ENCODE results near the gene ARHGEF5.
"Not testable (repeated sequence)": the region's sequence is repeated elsewhere in the genome, so short reads cannot be mapped to it uniquely, and the experiment has no call there.

Gene ARHGEF5

GRCh38 chr7:144384071-144384470 is 28.9 kb downstream of the ARHGEF5 start:
- no peak for DNase-seq (ENCODE audit: low read depth in 2 of 2)

GRCh38 chr7:144384555-144385245 is 29.5 kb downstream of the ARHGEF5 start:
- peak; percentile 23 to 53 for DNase-seq (ENCODE audit: low read depth in 2 of 2)

DNA sequence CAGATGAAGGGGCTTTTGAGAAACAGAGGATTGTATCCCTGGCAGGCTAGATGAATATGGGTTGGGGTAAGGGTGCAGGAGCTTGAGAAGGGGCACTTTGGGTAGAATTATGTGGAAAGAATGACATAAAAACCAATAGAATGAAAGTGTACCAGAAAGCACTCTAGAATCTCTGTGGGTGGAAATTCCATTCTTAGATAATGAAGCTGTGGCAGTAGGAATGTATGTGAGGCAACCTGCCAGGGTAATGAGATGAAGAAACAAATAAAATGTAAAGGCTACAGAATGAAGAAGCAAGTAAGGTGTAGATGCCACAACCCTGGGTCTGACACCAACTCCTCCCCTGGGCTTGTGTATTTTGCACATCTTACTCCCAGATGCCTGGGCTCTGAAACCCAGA is 31.5 kb downstream of the ARHGEF5 start:
- no peak for DNase-seq (ENCODE audit: low read depth in 2 of 2)

DNA sequence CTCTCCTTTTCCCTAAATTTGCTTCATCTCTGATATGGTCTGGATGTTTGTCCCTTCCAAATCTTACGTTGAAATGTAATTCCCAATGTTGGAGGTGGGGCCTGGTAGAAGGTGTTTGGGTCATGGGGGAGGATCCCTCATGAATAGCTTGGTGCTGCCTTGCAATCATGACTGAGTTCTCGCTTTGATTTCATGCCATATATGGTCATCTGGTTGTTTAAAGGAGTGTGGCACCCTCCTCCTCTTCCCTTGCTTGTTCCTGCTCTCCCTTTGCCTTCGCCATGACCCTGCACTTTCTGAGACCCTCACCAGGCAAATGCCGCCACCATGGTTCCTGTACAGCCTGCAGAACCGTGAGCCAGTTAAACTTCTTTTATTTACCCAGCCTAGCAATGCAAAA is 33.7 kb downstream of the ARHGEF5 start:
- DNase-seq (ENCODE audit: low read depth in 2 of 2): no peak

GRCh38 chr7:144390481-144390880 is 35.3 kb downstream of the ARHGEF5 start:
- no peak for DNase-seq (ENCODE audit: low read depth in 2 of 2)

GRCh38 chr7:144391014-144391413 is 35.8 kb downstream of the ARHGEF5 start:
- DNase-seq (ENCODE audit: low read depth in 2 of 2): no peak

DNA sequence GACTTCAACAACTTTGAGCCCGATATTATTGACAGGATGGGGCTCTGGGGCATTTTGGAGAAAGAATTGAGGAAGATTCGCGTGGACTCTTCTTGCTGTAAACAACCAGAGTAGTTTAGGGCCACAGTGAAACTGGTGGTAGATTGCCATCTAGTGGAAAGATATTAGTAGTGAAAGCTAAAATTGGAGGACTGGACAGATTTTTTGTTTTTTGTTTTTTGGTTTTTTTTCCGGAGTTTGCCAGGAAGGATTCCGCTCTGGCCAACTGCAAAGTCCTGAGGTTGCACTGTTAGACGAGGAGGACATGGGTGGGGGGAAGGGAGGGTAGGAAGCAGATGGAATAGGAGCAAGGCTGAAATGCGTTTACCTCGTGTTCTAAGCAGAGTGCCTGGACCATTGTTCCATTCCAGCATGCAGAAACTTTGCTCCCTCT is 36.6 kb downstream of the ARHGEF5 start:
- DNase-seq (ENCODE audit: low read depth in 2 of 2): no peak

- DNase-seq (ENCODE audit: low read depth in 2 of 2): no peak
Measured at GRCh38 chr7:144397086-144397485, 41.9 kb downstream of the ARHGEF5 start.

DNA sequence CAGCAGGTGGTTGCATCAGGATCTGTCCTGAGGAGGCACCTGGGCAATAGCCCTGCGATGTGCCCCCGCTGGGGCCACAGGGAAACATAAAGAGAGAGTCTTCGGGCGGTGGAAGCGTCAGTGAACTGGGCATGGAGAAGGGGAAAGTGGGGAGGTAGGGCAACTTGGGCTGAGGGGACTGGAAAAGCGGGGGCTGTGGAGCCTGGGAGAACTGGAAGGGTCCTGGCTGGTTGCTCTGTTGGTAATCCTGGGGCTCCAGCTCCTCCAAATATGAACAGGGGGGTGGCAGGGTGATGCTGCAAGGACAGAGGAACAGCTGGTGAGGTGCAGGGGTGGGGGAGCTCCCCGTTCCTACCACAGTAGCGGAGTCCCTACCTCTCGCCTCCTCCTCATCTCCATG is 43.1 kb downstream of the ARHGEF5 start:
- no peak for DNase-seq (ENCODE audit: low read depth in 2 of 2)

- no peak for DNase-seq (ENCODE audit: low read depth in 2 of 2)
Measured at GRCh38 chr7:144398911-144399310, 43.7 kb downstream of the ARHGEF5 start.

GRCh38 chr7:144399946-144400345 is 44.7 kb downstream of the ARHGEF5 start:
- DNase-seq (ENCODE audit: low read depth in 2 of 2): no peak

GRCh38 chr7:144401490-144401889 is 46.3 kb downstream of the ARHGEF5 start:
- DNase-seq (ENCODE audit: low read depth in 2 of 2): no peak

GRCh38 chr7:144403102-144403501 is 47.9 kb downstream of the ARHGEF5 start:
- no peak for DNase-seq (ENCODE audit: low read depth in 2 of 2)

GRCh38 chr7:144403649-144404061 is 48.5 kb downstream of the ARHGEF5 start, which contains the start of gene NOBOX:
TSS of gene NOBOX (minus strand) at chr7:144403693.
- no peak for DNase-seq (ENCODE audit: low read depth in 2 of 2)

- no peak for DNase-seq (ENCODE audit: low read depth in 2 of 2)
Measured at GRCh38 chr7:144404946-144405345, 49.7 kb downstream of the ARHGEF5 start.

DNA sequence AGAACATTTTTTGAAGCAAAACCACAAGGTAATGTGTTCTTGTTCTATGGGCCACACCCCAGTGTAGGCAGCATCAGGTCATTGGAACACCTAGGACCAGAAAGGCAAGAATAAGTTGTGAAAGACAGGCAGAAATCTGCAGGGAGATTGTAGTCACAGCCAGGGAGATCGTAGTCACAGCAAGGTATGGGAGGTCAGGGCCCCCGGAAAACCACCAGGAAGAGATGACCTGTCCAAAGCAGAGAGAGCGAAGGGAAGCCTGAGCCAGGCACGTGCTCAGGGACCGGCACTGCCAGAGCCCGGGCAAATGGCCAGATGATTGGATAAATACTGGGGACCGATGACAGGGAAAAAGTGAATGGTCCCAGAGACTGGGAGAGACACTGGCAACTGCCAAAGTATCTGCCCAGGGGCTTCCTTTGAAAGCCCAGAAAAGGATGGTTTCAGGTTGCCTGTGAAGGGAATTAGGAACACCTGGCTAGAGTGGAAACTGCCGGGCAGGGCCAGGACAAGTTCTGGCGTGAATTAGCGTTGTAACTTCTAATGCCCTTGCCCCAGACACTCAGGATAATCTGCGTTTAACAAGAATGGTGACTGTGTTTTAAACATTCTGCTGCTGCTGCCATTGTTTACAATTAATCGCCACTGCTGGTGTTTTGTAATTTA is 52.2 kb downstream of the ARHGEF5 start:
- no peak for DNase-seq (ENCODE audit: low read depth in 2 of 2)

GRCh38 chr7:144408121-144408520 is 52.9 kb downstream of the ARHGEF5 start:
- DNase-seq (ENCODE audit: low read depth in 2 of 2): no peak

- no peak for DNase-seq (ENCODE audit: low read depth in 2 of 2)
Measured at GRCh38 chr7:144410441-144410840, 55.2 kb downstream of the ARHGEF5 start.

- no peak for DNase-seq (ENCODE audit: low read depth in 2 of 2)
Measured at GRCh38 chr7:144414815-144415214, 59.6 kb downstream of the ARHGEF5 start.

- DNase-seq (ENCODE audit: low read depth in 2 of 2): no peak
Measured at GRCh38 chr7:144415858-144416257, 60.7 kb downstream of the ARHGEF5 start.

GRCh38 chr7:144416341-144416740 is 61.1 kb downstream of the ARHGEF5 start:
- no peak for DNase-seq (ENCODE audit: low read depth in 2 of 2)

DNA sequence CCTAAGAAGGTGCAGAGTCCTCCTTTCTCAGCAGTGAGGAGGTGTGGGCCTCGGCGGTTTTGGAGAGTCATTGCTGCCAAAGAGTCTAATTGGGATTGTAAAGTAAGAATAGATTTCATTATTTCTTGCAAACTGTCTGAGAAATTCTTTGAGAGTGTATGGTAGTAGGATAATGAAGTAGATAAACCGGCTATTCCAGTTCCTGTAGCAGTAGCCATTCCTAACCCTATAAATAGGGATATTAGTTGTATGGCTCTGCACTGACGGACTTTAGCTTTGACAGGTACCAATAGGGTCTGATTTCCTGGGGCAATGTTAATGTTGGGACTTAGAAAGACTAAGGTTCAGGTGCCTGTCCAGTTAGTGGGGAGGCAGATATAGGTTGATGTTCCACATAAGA is 63.7 kb downstream of the ARHGEF5 start:
- not testable (repeated sequence) for DNase-seq (ENCODE audit: low read depth in 2 of 2)

GRCh38 chr7:144427539-144427938 is 72.3 kb downstream of the ARHGEF5 start:
- DNase-seq (ENCODE audit: low read depth in 2 of 2): not testable (repeated sequence)

Measured in stimulated activated CD4-positive, alpha-beta T cell treated with anti-CD3 and anti-CD28 coated beads, Interleukin-12 subunit alpha, Interleukin-12 subunit beta, amount 100 ng/mL, for 24 hours (primary cell).